SJCRH30 (cell line): ENCODE data around the gene CCNL1. TPM values are rescaled to one million over a fixed set of nuclear protein-coding genes. Genes with fewer than 3 reads are reported as not detected.
"Not testable (repeated sequence)": the region's sequence is repeated elsewhere in the genome, so short reads cannot be mapped to it uniquely, and the experiment has no call there.

Source experiments
- DNase-seq, 2 experiments: peaks; one replicate each; pipeline ENCODE4 v3.0.0-alpha.2; 2015 to 2020
- H3K27ac ChIP-seq: fragments of 250-450 bp; sonication (Bioruptor Pico); 2 replicates; pipeline ENCODE4 v1.5.1; 2020; ENCODE audit warnings: mild to moderate bottlenecking, moderate library complexity
- H3K27me3 ChIP-seq: fragments of 250-450 bp; sonication (Bioruptor Pico); 2 replicates; pipeline ENCODE4 v1.5.1; 2020; ENCODE audit warnings: mild to moderate bottlenecking, moderate library complexity
- H3K36me3 ChIP-seq: fragments of 250-450 bp; sonication (Bioruptor Pico); 2 replicates; pipeline ENCODE4 v1.5.1; 2020; ENCODE audit warnings: mild to moderate bottlenecking, moderate library complexity
- H3K4me1 ChIP-seq: fragments of 250-450 bp; sonication (Bioruptor Pico); 2 replicates; pipeline ENCODE4 v1.5.1; 2020; ENCODE audit warnings: mild to moderate bottlenecking, moderate library complexity
- H3K4me3 ChIP-seq: fragments of 250-450 bp; sonication (Bioruptor Pico); 2 replicates; pipeline ENCODE4 v1.5.1; 2020; ENCODE audit warnings: mild to moderate bottlenecking, moderate library complexity
- H3K9me3 ChIP-seq: fragments of 250-450 bp; sonication (Bioruptor Pico); replicated peaks from 2 replicates; pipeline ENCODE4 v1.5.1; 2020; ENCODE audit warnings: mild to moderate bottlenecking, moderate library complexity
- total RNA-seq: library from RNA; depleted of rRNA; stranded (reverse); fragments of >200 nt; shearing (Covaris generic); gene quantifications from 2 replicates; pipeline ENCODE4 v1.2.3, GENCODE V29; 2014

Gene CCNL1
- total RNA-seq, 1 experiment from 2014 or later: 112 TPM

DNA sequence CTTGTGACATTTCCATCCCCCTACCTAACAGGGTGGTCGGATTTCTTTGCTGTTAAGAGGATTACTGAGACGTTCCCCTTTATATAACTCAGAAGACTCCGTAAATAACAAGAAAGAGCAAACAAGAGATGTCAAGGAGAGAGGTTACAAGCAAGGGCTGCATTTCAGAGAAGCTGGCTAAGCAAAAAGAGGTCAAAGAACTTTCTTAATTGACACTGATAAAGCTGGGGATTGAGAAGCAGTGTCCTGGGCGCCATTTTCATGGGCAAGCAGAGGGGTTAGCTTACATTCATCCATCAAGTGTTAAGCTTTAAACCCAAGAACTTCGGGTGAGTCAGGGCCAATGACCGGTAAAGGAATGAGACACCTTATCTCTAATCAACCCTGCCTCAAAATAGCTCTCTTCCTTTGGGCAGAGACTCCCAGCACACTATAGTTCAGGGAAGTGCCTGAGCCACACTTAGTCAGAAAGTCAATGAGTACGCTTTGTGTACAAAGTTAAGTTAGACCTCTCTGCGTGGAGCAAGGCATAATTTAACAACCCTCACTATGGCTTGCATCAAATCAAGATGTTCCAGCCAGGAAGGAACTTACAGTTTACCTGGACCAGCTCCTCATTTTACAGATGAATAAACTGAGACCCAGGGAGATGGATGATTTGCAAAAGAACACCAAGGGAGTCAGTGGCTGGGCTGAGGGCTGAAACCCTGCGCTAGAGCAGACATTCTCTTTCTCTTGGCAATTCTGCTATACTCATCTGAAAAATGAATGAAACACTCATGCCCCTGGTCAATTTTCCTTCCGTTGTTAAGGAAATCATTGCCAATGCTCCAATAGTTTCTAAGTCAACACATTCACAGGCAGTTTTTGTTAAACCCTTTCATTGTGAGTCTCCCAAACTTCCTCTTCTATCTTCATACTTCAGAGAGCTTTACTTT is 44.6 kb downstream of the CCNL1 start:
- DNase-seq: no peak
- no peak overlapping the region for H3K4me3 ChIP-seq
- H3K9me3 ChIP-seq: no peaks in the 10 kb centered on the region
- no peaks in the 10 kb centered on the region for H3K36me3 ChIP-seq
- no peaks in the 10 kb centered on the region for H3K4me1 ChIP-seq
- no peaks in the 10 kb centered on the region for H3K27me3 ChIP-seq
- no peak overlapping the region for H3K27ac ChIP-seq

- DNase-seq: no peak
- H3K27me3 ChIP-seq: no peaks in the 10 kb centered on the region
- no peaks in the 10 kb centered on the region for H3K9me3 ChIP-seq
- H3K4me3 ChIP-seq: no peak overlapping the region
- no peak overlapping the region for H3K27ac ChIP-seq
- H3K36me3 ChIP-seq: no peaks in the 10 kb centered on the region
- no peaks in the 10 kb centered on the region for H3K4me1 ChIP-seq
These were observed 46.0 kb downstream of the CCNL1 start for GRCh38 chr3:157113832-157114505.

DNA sequence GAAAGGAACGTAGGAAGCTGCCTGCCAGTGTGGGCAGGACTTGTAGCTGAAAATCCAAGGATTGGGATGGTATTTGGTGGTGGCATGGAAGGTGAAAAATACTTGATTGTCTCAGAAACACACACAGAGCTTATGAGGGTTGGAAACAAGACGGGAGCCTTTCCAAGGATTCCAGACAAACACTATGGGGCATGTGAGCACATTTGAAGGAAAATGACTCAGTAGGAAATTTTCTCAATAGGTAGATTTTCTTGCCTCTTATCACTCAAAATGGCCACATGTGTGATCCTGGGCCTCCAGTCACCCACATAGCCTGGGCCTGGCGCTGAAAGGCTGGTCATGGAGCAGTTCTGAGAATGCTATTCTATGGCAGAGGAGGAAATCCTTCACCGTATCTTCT is 47.4 kb downstream of the CCNL1 start:
- no peaks in the 10 kb centered on the region for H3K9me3 ChIP-seq
- H3K27me3 ChIP-seq: no peaks in the 10 kb centered on the region
- no peaks in the 10 kb centered on the region for H3K36me3 ChIP-seq
- H3K4me1 ChIP-seq: no peaks in the 10 kb centered on the region
- H3K4me3 ChIP-seq: no peak overlapping the region
- no peak for DNase-seq
- H3K27ac ChIP-seq: no peak overlapping the region

DNA sequence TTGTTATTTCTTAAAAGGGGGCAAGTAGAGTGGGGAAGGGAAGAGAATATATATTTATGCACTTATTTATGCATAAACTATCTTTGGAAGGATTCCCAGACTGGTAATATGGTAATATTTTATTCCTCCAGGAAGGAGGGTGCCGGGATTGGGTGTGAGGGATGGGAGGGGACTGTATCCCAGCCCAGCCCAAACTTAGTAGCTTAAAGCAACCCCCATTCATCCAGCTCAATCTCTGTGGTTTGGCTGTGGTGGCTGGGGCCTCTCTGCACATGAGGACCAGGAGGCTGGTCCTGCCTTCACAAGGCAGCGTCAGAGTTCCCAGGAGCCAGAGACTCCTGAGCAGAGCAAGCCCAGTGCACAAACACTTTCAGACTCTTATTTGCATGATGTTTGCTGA is 48.4 kb downstream of the CCNL1 start:
- Histone ChIP-seq H3K4me3 (no peak overlapping the region), H3K9me3 (no peaks in the 10 kb centered on the region), H3K36me3 (no peaks in the 10 kb centered on the region), H3K4me1 (no peaks in the 10 kb centered on the region), H3K27ac (no peak overlapping the region), H3K27me3 (no peaks in the 10 kb centered on the region)
- no peak for DNase-seq

DNA sequence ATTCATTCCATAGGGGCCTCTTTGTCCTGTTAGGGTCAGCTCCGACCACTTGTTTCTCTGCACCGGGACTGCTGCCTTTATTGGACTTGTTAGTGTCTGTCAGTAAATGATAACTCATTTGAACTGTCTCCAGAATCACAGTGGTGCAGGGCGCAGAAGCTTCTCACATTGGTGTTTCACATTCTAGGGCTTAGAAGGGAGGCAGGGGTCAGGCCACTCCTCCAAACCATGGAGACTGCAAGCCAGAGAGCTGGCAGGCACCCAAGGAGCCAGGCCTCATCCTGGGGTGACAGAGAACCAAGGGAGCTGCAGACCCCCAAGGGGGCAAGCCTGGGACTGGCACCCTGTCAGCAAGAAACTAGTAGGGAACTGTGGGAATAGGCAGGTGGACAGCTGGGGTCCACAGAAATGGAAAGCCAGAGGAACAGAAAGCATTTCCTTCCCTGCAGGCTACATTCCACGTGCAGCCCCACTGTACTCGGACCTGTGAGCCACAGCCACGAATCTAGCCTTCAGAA is 49.1 kb downstream of the CCNL1 start:
- no peaks in the 10 kb centered on the region for H3K27me3 ChIP-seq
- no peak for DNase-seq

GRCh38 chr3:157109267-157110141 is 50.4 kb downstream of the CCNL1 start:
- H3K4me3 ChIP-seq: no peak overlapping the region
- H3K27ac ChIP-seq: no peak overlapping the region
- H3K27me3 ChIP-seq: no peaks in the 10 kb centered on the region
- no peaks in the 10 kb centered on the region for H3K4me1 ChIP-seq
- DNase-seq: no peak
- H3K9me3 ChIP-seq: no peaks in the 10 kb centered on the region
- H3K36me3 ChIP-seq: no peaks in the 10 kb centered on the region

More for the DNA sequence above, 49.1 kb downstream of the CCNL1 start:
- Histone ChIP-seq H3K27ac (no peak overlapping the region), H3K9me3 (no peaks in the 10 kb centered on the region), H3K36me3 (no peaks in the 10 kb centered on the region), H3K4me1 (no peaks in the 10 kb centered on the region), H3K4me3 (no peak overlapping the region)

DNA sequence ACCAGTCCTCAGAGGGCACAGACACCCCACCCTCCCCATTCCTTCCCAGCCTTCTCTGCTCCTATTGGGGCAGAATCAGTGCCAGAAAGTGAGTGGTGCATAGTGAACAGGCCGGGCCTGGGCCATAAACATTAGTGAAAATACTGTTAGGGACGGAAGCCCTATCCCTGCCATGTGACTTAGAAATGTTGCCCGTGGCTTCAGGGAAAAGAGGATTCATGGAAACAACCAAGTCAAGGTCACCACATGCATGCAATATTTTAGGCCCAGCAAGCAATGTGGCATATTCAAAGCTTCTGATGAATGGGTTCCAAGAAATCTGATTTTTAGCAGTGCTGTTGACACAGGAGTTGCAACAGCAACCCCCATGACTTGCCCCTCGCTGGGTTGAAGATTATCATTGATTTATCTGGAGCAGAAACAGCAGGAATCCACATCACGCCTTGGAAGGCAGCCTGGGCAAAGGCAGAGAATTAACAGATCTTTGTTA is 52.3 kb downstream of the CCNL1 start:
- Histone ChIP-seq H3K4me3 (no peak overlapping the region), H3K36me3 (no peaks in the 10 kb centered on the region), H3K4me1 (no peaks in the 10 kb centered on the region), H3K27ac (no peak overlapping the region), H3K27me3 (no peaks in the 10 kb centered on the region), H3K9me3 (no peaks in the 10 kb centered on the region)
- DNase-seq: no peak

DNA sequence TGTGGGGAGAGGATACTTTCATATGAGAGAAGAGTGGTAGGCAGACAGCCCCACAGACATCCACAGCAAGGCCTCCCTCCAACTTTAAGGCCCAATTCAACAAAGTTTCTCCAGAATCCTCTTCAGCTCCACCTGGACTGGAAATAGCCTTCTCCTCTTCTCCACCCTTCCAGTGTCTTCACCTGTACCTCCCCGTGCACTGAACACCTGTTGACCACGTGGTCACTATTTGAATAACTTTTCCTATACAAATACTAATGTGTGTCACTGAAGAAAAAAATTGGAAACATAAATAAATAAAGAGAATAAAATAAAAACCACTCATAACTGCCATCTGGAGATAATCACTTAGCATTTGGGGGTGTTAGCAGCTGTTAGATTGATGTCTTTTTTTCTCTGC is 52.9 kb downstream of the CCNL1 start:
- Histone ChIP-seq H3K36me3 (no peaks in the 10 kb centered on the region), H3K27ac (no peak overlapping the region), H3K9me3 (no peaks in the 10 kb centered on the region), H3K4me1 (no peaks in the 10 kb centered on the region), H3K4me3 (no peak overlapping the region), H3K27me3 (no peaks in the 10 kb centered on the region)
- no peak for DNase-seq

DNA sequence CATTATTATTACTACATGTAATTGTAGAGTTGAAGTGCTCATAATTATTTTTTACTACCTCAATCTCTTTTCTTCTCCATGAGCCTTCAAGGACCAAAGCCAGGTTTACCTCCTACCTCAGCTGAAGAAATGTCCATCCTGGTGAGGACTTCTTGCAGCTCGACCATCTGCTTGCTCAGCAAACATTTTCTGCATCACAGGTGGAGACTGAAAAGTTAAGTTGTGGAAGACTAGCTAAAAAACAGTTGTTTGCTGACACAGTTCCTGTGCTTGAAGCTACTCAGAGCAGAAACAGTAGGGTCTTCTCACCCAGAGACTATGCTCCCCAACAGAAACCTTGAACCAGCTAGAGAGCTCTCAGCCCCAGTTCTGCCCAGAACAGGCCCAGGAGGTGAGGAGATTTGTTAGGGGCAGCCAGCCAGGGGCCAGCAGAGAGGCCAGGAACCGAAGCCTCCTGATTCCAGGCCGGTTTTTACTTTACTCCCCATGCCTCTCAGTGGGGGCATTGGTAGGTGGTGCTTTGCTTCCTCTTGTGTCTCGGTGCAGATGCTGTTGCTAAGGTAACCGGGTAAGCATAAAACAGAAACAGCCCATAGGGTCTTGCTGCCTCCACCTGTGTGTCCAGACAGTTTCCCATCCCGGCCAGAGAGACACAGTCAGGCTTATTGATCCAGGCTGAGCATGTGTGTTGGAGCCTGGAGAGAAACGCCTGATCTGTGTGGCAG is 54.9 kb downstream of the CCNL1 start:
- Histone ChIP-seq H3K36me3 (no peaks in the 10 kb centered on the region), H3K9me3 (no peaks in the 10 kb centered on the region), H3K27ac (no peak overlapping the region), H3K4me1 (no peaks in the 10 kb centered on the region), H3K27me3 (no peaks in the 10 kb centered on the region), H3K4me3 (no peak overlapping the region)
- DNase-seq: no peak

- Histone ChIP-seq H3K9me3 (no peaks in the 10 kb centered on the region), H3K36me3 (no peaks in the 10 kb centered on the region), H3K4me3 (no peak overlapping the region), H3K27ac (no peak overlapping the region), H3K27me3 (no peaks in the 10 kb centered on the region), H3K4me1 (no peaks in the 10 kb centered on the region)
- no peak for DNase-seq
These were observed 55.4 kb downstream of the CCNL1 start for GRCh38 chr3:157104521-157104920.

DNA sequence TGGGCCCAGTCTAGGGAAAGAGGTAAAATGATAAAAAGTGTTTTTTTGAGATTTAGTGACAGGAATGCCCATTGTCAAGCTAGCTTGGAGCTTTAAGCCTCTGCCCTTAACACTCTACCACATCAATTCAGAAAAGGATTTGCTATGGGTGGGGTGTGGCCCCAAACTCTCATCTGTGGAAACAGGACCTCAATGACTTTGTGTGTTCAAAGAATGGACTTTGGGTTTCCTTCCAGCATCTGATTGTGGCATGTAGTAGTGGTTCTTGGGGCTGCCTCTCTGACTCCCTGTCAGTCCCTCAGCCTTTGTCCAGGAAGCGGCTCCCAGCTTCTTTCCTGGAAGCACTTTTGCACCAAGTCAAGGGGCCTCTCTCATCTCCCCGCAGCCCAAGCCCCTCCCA is 56.1 kb downstream of the CCNL1 start:
- H3K36me3 ChIP-seq: no peaks in the 10 kb centered on the region
- no peak for DNase-seq
- H3K4me1 ChIP-seq: no peaks in the 10 kb centered on the region
- no peaks in the 10 kb centered on the region for H3K9me3 ChIP-seq
- no peak overlapping the region for H3K27ac ChIP-seq
- H3K27me3 ChIP-seq: no peaks in the 10 kb centered on the region
- H3K4me3 ChIP-seq: no peak overlapping the region

DNA sequence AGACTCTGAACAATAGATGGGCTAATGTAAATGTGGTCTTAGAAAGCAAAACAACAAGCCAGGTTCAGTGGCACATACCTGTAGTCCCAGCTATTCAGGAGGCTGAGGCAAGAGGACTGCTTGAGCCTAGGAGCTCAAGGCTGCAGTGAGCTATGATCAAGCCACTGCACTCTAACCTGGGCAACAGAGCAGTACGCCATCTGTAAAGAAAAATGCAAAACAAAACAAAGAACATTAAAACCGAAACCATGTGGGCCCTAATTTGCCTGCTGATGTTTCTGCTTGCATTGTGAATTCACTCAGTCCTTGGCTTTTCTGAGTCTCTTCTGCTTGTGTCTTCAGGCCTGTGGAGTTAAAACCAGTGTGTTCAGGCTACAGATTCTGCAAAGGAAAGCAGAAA is 56.7 kb downstream of the CCNL1 start:
- Histone ChIP-seq H3K4me1 (no peaks in the 10 kb centered on the region), H3K9me3 (no peaks in the 10 kb centered on the region), H3K36me3 (no peaks in the 10 kb centered on the region), H3K4me3 (no peak overlapping the region), H3K27ac (no peak overlapping the region), H3K27me3 (no peaks in the 10 kb centered on the region)
- DNase-seq: no peak

- not testable (repeated sequence) for H3K4me1 ChIP-seq, H3K27me3 ChIP-seq, H3K27ac ChIP-seq, H3K36me3 ChIP-seq, DNase-seq, H3K4me3 ChIP-seq, H3K9me3 ChIP-seq
These were observed 57.4 kb downstream of the CCNL1 start for GRCh38 chr3:157102595-157102994.

DNA sequence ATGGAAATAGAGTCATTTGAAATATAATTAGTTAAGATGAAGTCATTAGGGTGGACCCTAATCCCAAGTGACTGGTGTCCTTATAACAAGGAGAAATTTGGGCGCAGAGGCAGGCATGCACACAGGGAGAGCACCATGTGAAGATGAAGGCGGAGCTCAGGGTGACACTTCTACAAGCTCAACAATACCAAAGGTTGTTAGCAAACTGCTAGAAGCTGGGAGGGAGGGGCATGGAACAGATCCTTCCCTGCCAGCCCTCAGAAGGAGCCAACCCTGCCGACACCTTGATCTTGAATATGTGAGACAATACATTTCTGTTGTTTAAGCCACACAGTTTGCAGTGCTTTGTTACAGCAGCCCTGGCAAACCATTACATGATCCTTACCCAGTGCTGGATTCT is 57.8 kb downstream of the CCNL1 start:
- no peaks in the 10 kb centered on the region for H3K36me3 ChIP-seq
- H3K9me3 ChIP-seq: no peaks in the 10 kb centered on the region
- H3K27ac ChIP-seq: no peak overlapping the region
- no peak for DNase-seq
- H3K4me3 ChIP-seq: no peak overlapping the region
- no peaks in the 10 kb centered on the region for H3K4me1 ChIP-seq
- no peaks in the 10 kb centered on the region for H3K27me3 ChIP-seq
